Choroid plexus epithelial cell (primary cell): ENCODE results near the gene HADH.

Source experiments
- DNase-seq: peaks from one replicate; pipeline ENCODE4 v3.0.0-alpha.2; 2010; ENCODE audit warnings: low read depth
- H3K4me3 ChIP-seq: 2 replicates; pipeline ENCODE4 v1.5.1; 2011; ENCODE audit warnings: low read depth, mild to moderate bottlenecking, control low read depth, low read length, moderate library complexity
- TF ChIP-seq, protein P1 (sequence below): conservative IDR thresholded peaks from 2 replicates; pipeline ENCODE4 v1.5.1; 2011; ENCODE audit warnings: low read depth, mild to moderate bottlenecking, control low read depth, inconsistent platforms, low read length, moderate library complexity

The HADH gene

DNA sequence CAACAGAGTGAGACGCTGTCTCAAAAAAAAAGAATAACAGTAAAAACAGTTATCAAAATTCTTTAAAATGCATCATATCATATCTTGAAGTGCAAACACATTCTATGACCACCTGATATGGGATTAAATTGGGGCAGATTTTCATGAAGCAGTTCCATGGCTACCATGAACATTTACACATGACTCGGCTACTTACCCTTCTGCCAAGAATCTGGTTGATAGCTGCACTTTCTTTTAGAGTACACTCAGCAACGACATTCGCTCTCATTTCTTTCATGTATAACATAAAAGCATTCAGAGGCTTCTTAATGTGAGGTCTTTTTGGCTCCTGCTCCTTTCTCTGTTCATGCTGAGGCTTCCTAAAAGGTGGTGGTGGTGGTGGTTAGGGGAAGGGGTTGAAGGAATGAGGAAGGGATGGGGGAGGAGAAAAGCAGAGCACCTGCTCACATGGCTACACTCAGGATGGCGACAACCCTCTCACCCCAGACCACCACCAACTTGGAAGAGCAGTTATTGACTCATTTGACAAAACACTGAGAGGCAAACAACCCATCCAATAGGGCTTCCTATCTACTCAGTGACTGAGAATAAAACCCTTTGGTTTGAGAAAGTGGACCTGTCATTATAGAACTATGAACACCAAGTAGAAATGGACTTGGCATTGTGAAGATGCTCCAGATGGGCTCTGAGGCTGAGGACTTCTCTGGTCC lies 88.5 kb downstream of the HADH start:
- DNase-seq: peak; percentile 17
- TF ChIP-seq, protein P1, sequence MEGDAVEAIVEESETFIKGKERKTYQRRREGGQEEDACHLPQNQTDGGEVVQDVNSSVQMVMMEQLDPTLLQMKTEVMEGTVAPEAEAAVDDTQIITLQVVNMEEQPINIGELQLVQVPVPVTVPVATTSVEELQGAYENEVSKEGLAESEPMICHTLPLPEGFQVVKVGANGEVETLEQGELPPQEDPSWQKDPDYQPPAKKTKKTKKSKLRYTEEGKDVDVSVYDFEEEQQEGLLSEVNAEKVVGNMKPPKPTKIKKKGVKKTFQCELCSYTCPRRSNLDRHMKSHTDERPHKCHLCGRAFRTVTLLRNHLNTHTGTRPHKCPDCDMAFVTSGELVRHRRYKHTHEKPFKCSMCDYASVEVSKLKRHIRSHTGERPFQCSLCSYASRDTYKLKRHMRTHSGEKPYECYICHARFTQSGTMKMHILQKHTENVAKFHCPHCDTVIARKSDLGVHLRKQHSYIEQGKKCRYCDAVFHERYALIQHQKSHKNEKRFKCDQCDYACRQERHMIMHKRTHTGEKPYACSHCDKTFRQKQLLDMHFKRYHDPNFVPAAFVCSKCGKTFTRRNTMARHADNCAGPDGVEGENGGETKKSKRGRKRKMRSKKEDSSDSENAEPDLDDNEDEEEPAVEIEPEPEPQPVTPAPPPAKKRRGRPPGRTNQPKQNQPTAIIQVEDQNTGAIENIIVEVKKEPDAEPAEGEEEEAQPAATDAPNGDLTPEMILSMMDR: no peak

GRCh38 chr4:108080747-108081146 lies 91.1 kb downstream of the HADH start:
- DNase-seq: no peak
- TF ChIP-seq, protein P1: no peak
- no peak overlapping the region for H3K4me3 ChIP-seq

More for the DNA sequence above, 88.5 kb downstream of the HADH start:
- H3K4me3 ChIP-seq: no peak overlapping the region

DNA sequence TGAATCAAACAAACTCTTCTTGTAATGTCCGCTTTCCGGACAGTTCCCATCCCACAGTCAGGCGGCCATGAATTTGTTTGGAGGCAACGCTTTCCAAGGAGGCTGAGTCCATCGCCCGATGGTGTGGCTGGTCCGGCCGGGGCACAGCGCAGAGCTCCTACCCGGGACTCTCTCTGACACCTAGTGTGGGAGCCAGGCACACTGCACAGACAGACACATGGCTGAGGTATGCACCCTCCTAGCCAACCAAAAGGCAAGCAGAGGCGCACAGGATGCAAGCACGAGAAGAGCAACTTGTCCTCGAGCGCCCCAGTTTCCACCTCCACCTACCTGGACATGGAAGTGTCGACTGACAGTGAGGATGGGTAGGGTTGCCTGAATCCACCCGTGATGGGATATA lies 91.6 kb downstream of the HADH start:
- no peak for DNase-seq
- TF ChIP-seq, protein P1: no peak
- H3K4me3 ChIP-seq: no peak overlapping the region
